BLaER1 (cell line): ENCODE measurements around the gene PIK3CB.
A peak's percentile ranks its signal among the peaks of the same experiment; 100 is the strongest.
"Not testable (repeated sequence)": the region's sequence is repeated elsewhere in the genome, so short reads cannot be mapped to it uniquely, and the experiment has no call there.

Source experiments
- H3K27ac ChIP-seq: shearing (Covaris generic); formaldehyde crosslinking; 2 replicates; pipeline ENCODE4 v1.8.1; 2022
- H3K27me3 ChIP-seq: shearing (Covaris generic); formaldehyde crosslinking; 2 replicates; pipeline ENCODE4 v1.8.1; 2022
- H3K36me3 ChIP-seq: shearing (Covaris generic); formaldehyde crosslinking; 2 replicates; pipeline ENCODE4 v1.8.1; 2022
- H3K4me1 ChIP-seq: shearing (Covaris generic); formaldehyde crosslinking; 2 replicates; pipeline ENCODE4 v1.8.1; 2022
- H3K4me2 ChIP-seq: shearing (Covaris generic); formaldehyde crosslinking; 2 replicates; pipeline ENCODE4 v1.8.1; 2022
- H3K4me3 ChIP-seq: shearing (Covaris generic); formaldehyde crosslinking; 2 replicates; pipeline ENCODE4 v1.8.1; 2022
- H3K9ac ChIP-seq: shearing (Covaris generic); formaldehyde crosslinking; 2 replicates; pipeline ENCODE4 v1.8.1; 2022
- H3K9me3 ChIP-seq: shearing (Covaris generic); formaldehyde crosslinking; 2 replicates; pipeline ENCODE4 v1.8.1; 2022
- H4K20me1 ChIP-seq: shearing (Covaris generic); formaldehyde crosslinking; 2 replicates; pipeline ENCODE4 v1.8.1; 2022
- Cebpa-rat ChIP-seq: shearing (Covaris generic); IDR thresholded peaks from 2 replicates; pipeline ENCODE4 v1.8.1; 2022

PIK3CB gene

DNA sequence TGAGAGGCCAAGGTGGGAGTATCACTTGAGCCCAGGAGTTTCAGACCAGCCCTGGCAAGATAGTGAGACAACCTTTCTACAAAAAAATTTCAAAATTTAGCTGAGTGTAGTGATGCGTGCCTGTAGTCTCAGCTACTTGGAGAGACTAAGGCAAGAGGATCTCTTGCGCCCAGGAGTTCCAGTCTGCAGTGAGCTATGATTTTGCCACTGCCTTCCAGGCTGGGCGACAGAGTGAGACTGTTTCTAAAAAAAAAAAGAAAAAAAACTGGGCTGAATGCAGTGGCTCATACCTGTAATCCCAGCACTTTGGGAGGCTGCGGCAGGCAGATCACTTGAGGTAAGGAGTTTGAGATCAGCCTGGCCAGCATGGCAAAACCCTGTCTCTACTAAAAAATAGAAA lies 14.0 kb upstream of the PIK3CB start:
- Histone ChIP-seq H3K9ac (no peak overlapping the region), H3K4me1 (no peaks in the 10 kb centered on the region), H3K36me3 (no peaks in the 10 kb centered on the region), H3K27ac (no peak overlapping the region), H3K4me2 (no peak overlapping the region), H3K9me3 (peaks cover 13% of the 10 kb centered on the region; the same call in 1 of the 2 replicates), H4K20me1 (no peaks in the 10 kb centered on the region), H3K4me3 (no peak overlapping the region), H3K27me3 (no peaks in the 10 kb centered on the region)
- TF ChIP-seq Cebpa-rat, result no peak

DNA sequence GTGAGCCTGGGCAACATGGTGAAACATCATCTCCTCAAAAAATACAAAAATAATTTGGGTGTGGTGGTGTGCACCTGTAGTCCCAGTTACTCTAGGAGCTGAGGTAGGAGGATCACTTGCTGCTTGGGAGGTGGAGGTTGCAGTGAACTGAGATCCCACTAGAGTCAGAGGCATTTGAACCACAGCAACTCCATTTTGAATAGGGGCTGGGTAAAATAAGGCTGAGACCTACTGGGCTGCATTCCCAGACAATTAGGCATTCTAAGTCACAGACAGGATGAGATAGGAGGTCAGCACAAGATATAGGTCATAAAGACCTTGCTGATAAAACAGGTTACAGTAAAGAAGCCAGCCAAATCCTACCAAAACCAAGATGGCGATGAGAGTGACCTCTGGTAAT lies 12.1 kb upstream of the PIK3CB start:
- not testable (repeated sequence) for H3K36me3 ChIP-seq, H3K4me1 ChIP-seq, H3K27me3 ChIP-seq, H3K9ac ChIP-seq, H3K4me2 ChIP-seq, H3K27ac ChIP-seq, H3K4me3 ChIP-seq, H4K20me1 ChIP-seq
- H3K9me3 ChIP-seq, result peaks cover 13% of the 10 kb centered on the region; the same call in 1 of the 2 replicates

- Histone ChIP-seq H3K9ac (no peak overlapping the region), H3K27ac (no peak overlapping the region), H3K4me2 (no peak overlapping the region), H3K36me3 (no peaks in the 10 kb centered on the region), H3K27me3 (no peaks in the 10 kb centered on the region), H3K4me3 (no peak overlapping the region), H4K20me1 (no peaks in the 10 kb centered on the region), H3K9me3 (peaks cover 13% of the 10 kb centered on the region; the same call in 1 of the 2 replicates), H3K4me1 (no peaks in the 10 kb centered on the region)
- TF ChIP-seq Cebpa-rat, result 0 out of 2 replicates have a peak, but pooled peaks have one; percentile 25
Measured at GRCh38 chr3:138846262-138846791, 11.6 kb upstream of the PIK3CB start.

DNA sequence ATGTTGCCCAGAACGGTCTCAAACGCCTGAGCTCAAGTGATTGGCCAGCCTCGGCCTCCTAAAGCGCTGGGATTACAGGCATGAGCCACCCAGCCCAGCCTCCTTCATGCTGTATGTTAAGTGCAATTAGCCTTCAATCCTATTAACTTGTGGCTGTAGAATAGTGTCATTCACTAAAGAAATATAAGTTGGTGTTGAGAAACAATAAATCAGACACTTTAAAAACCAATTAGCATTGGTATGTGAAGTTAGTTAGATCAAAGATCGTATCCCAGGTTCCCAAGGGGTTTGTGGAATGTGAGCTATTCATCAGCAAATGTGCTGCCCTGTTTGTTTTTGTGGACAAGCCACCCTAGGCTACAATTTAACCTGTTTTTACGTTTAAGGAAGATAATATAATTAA lies 11.0 kb upstream of the PIK3CB start:
- Histone ChIP-seq H3K9ac (no peak overlapping the region), H3K4me2 (no peak overlapping the region), H4K20me1 (no peaks in the 10 kb centered on the region), H3K36me3 (no peaks in the 10 kb centered on the region), H3K27me3 (no peaks in the 10 kb centered on the region), H3K27ac (no peak overlapping the region), H3K4me1 (no peaks in the 10 kb centered on the region), H3K9me3 (peaks cover 13% of the 10 kb centered on the region; the same call in 1 of the 2 replicates), H3K4me3 (no peak overlapping the region)
- TF ChIP-seq Cebpa-rat, result no peak

DNA sequence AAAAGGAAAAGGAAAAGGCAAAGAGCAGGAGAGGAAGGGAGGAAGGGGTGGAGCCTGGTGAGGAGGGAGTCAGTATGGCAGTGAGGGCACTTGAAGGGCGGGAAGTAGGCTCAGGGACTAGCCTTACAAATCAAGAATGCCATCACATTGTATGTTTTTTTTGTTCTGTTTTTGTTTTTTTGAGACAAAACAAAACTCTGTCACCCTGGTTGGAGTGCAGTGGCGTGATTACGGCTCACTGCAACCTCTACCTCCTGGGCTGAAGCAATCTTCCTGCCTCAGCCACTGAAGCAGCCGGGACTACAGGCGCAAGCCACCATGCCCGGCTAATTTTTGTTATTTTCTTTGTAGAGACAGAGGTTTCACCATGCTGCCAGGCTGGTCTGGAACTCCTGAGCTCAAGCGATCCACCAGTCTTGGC lies 10.5 kb upstream of the PIK3CB start:
- H3K4me1 ChIP-seq, result no peaks in the 10 kb centered on the region
- H3K36me3 ChIP-seq, result no peaks in the 10 kb centered on the region
- peaks cover 13% of the 10 kb centered on the region; the same call in 1 of the 2 replicates for H3K9me3 ChIP-seq
- H3K27me3 ChIP-seq, result no peaks in the 10 kb centered on the region
- H3K9ac ChIP-seq, result no peak overlapping the region
- H3K27ac ChIP-seq, result no peak overlapping the region
- TF ChIP-seq Cebpa-rat, result no peak
- H4K20me1 ChIP-seq, result no peaks in the 10 kb centered on the region
- no peak overlapping the region for H3K4me2 ChIP-seq
- no peak overlapping the region for H3K4me3 ChIP-seq

DNA sequence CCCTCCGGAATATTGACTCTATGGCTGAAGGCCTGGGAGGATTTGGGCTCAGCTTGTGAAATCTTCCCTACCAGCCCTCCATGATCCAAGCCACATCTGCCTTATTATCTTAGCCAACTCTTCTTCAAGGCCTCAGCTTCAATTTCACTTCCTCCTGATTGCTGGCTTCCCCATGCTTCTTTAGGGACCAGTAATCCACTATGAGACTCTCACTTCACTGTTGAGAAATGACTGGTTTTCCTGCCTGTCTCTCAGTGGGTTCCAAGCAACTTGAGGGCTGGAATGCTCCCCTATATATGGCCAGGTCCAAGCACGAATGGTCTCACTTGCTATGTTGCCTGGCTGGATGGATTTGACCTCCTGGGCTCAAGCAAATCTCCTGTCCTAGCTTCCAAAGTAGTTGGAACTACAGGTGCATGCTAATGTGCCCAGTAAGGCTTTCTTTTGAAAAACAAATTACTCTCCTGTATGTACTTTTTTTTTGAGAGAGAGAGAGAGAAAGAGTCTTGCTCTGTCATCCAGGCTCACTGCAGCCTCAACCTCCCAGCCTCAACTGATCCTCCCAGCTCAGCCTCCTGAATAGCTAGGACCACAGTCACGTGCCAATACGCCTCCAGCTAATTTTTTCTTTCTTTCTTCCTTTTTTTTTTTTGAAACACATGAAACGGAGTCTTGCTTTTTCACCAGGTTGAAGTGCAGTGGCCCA lies 7.9 kb upstream of the PIK3CB start:
- TF ChIP-seq Cebpa-rat, result no peak
- Histone ChIP-seq H3K9me3 (peaks cover 12% of the 10 kb centered on the region; the same call in 1 of the 2 replicates), H3K4me3 (no peak overlapping the region), H3K4me2 (no peak overlapping the region), H3K27me3 (no peaks in the 10 kb centered on the region), H3K4me1 (no peaks in the 10 kb centered on the region), H4K20me1 (no peaks in the 10 kb centered on the region), H3K9ac (no peak overlapping the region), H3K27ac (no peak overlapping the region), H3K36me3 (no peaks in the 10 kb centered on the region)

- H3K4me1 ChIP-seq, result peaks cover 13% of the 10 kb centered on the region
- H3K9me3 ChIP-seq, H4K20me1 ChIP-seq, H3K4me2 ChIP-seq, H3K9ac ChIP-seq, H3K27me3 ChIP-seq, H3K27ac ChIP-seq, H3K36me3 ChIP-seq, H3K4me3 ChIP-seq: not testable (repeated sequence)
Measured at GRCh38 chr3:138838385-138838784, 3.7 kb upstream of the PIK3CB start.

- Histone ChIP-seq H4K20me1 (peaks cover 12% of the 10 kb centered on the region; the same call in 1 of the 2 replicates), H3K36me3 (peaks cover 16% of the 10 kb centered on the region; the same call in 1 of the 2 replicates), H3K4me1 (peaks cover 19% of the 10 kb centered on the region), H3K9me3 (peaks cover 18% of the 10 kb centered on the region)
- H3K27ac ChIP-seq, H3K4me3 ChIP-seq, H3K4me2 ChIP-seq, H3K9ac ChIP-seq, H3K27me3 ChIP-seq: not testable (repeated sequence)
Measured at GRCh38 chr3:138835846-138836245, 1.1 kb upstream of the PIK3CB start.

- H3K27me3 ChIP-seq, result no peaks in the 10 kb centered on the region
- peak overlapping the region; percentile 93 for H3K9ac ChIP-seq
- peaks cover 18% of the 10 kb centered on the region for H3K36me3 ChIP-seq
- H4K20me1 ChIP-seq, result peaks cover 12% of the 10 kb centered on the region; the same call in 1 of the 2 replicates
- H3K4me2 ChIP-seq, result peak overlapping the region; percentile 94
- H3K4me3 ChIP-seq, result peak overlapping the region; percentile 99
- peaks cover 19% of the 10 kb centered on the region for H3K4me1 ChIP-seq
- H3K27ac ChIP-seq, result peak overlapping the region; percentile 95
- TF ChIP-seq Cebpa-rat, result no peak
- peaks cover 23% of the 10 kb centered on the region for H3K9me3 ChIP-seq
Measured at GRCh38 chr3:138835397-138835757, 649 bp upstream of the PIK3CB start.

- no peaks in the 10 kb centered on the region for H3K27me3 ChIP-seq
- H3K27ac ChIP-seq, result peak overlapping the region; percentile 95
- H3K4me3 ChIP-seq, result peak overlapping the region; percentile 99
- peak overlapping the region; percentile 93 for H3K9ac ChIP-seq
- peaks cover 29% of the 10 kb centered on the region for H3K36me3 ChIP-seq
- H3K4me2 ChIP-seq, result peak overlapping the region; percentile 93
- TF ChIP-seq Cebpa-rat, result no peak
- peaks cover 18% of the 10 kb centered on the region; the same call in 1 of the 2 replicates for H4K20me1 ChIP-seq
- H3K4me1 ChIP-seq, result peaks cover 19% of the 10 kb centered on the region
- H3K9me3 ChIP-seq, result peaks cover 36% of the 10 kb centered on the region
Measured at GRCh38 chr3:138833899-138834595, 681 bp downstream of the PIK3CB start.

DNA sequence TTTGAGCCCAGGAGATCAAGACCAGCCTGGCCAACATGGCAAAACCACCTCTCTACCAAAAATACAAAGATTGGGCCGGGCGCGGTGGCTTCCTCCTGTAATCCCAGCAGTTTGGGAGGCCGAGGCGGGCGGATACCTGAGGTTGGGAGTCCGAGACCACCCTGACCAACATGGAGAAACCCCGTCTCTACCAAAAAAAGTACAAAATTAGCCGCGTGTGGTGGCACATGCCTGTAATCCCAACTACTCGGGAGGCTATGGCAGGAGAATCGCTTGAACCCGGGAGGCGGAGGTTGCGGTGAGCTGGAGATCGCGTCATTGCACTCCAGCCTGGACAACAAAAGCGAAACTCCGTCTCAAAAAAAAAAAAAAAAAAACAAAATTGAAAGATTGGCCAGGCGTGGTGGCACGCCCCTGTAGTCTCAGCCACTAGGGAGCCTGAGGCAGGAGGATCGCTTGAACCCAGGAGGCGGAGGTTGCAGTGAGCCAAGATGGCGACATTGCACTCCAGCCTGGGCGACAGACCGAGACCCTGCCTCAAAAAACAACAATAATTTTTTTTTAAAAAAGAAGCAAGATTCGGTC lies 2.2 kb downstream of the PIK3CB start:
- Histone ChIP-seq H3K36me3 (peaks cover 29% of the 10 kb centered on the region), H4K20me1 (peaks cover 20% of the 10 kb centered on the region; the same call in 1 of the 2 replicates), H3K9me3 (peaks cover 46% of the 10 kb centered on the region), H3K4me1 (peaks cover 19% of the 10 kb centered on the region)
- H3K4me2 ChIP-seq, H3K4me3 ChIP-seq, H3K27me3 ChIP-seq, H3K9ac ChIP-seq, H3K27ac ChIP-seq: not testable (repeated sequence)
